ENCODE data around the gene OSBPL2. TPM values are rescaled to one million over a fixed set of nuclear protein-coding genes. Genes with fewer than 3 reads are reported as not detected.

OSBPL2 gene
- polyA plus RNA-seq, 1 experiment = 20.5 TPM

DNA sequence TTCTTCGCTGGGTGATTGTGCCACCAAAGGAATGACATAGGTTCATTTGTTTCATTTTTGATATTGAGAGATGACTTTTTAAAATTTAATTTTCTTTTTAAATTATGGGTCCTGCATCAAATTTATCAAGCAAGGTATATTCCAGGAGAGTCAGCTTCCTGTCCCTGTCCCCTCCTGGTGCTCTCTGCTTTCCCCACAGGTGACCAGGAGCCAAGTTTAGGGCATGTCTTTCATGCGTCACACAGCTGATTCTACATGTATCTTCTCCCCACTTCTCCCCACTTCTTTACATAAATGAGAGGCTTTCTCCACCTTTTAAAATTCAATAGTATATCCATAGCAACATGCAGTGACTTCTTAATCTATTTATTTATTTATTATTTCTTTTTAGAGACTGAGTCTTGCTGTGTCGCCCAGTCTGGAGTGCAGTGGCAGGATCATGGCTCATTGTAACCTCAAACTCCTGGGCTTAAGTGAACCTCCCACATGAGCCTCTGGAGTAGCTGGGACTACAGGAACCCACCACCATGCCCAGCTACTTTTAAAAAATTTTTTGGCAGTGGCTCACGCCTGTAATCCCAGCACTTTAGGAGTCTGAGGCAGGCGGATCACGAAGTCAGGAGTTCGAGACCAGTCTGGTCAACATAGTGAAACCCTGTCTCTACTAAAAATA, 30.0 kb downstream of the OSBPL2 start:
- TF ChIP-seq, protein P1, sequence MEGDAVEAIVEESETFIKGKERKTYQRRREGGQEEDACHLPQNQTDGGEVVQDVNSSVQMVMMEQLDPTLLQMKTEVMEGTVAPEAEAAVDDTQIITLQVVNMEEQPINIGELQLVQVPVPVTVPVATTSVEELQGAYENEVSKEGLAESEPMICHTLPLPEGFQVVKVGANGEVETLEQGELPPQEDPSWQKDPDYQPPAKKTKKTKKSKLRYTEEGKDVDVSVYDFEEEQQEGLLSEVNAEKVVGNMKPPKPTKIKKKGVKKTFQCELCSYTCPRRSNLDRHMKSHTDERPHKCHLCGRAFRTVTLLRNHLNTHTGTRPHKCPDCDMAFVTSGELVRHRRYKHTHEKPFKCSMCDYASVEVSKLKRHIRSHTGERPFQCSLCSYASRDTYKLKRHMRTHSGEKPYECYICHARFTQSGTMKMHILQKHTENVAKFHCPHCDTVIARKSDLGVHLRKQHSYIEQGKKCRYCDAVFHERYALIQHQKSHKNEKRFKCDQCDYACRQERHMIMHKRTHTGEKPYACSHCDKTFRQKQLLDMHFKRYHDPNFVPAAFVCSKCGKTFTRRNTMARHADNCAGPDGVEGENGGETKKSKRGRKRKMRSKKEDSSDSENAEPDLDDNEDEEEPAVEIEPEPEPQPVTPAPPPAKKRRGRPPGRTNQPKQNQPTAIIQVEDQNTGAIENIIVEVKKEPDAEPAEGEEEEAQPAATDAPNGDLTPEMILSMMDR (IDR thresholded peaks at IDR 0.05; ENCODE audit: insufficient read depth, low read depth, low read length) = no peak
- Histone ChIP-seq H3K4me3 (ENCODE audit: low read depth, low read length) (no peak overlapping the region), H3K36me3 (ENCODE audit: control insufficient read depth, insufficient read depth, low read length) (peaks cover 38% of the 10 kb centered on the region), H3K27me3 (ENCODE audit: control insufficient read depth, insufficient read depth, low read length) (no peaks in the 10 kb centered on the region)
- ChIA-PET CTCF (interaction anchor here (1.7 to 1.9 kb wide), 2 partner anchors 9 to 11 kb away, joined by 4 to 5 read pairs; no protein-coding TSS in a partner anchor), POLR2A (no interaction called here)
- DNase-seq (ENCODE audit: low read depth) = no peak

DNA sequence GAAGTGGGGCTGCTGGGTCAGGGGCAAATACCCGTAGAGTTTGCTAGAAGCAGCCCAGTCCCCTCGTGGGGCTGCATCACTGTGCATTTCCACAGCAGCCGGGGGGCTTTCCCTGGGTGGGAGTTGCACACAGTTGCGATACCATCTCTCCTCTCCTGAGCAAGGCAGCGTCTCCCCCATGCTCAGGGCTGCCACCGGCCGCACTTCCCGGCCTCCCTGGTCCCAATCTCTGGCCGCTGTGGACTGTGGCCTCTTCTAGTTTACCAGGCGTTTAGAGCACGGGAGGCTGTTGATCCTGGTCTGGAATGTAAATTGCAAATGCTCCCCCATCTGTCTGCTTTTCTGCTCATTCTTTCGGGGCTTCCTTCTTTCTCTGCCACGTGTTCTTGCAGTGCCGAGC, 31.1 kb downstream of the OSBPL2 start:
- no peak overlapping the region for H3K4me3 ChIP-seq (ENCODE audit: low read depth, low read length)
- no peak for DNase-seq (ENCODE audit: low read depth)
- ChIA-PET CTCF (interaction anchor here (1.9 kb wide), 1 partner anchor 10 kb away, joined by 4 read pairs; no protein-coding TSS in a partner anchor), POLR2A (no interaction called here)
- TF ChIP-seq, protein P1 (IDR thresholded peaks at IDR 0.05; ENCODE audit: insufficient read depth, low read depth, low read length) = no peak
- peaks cover 41% of the 10 kb centered on the region for H3K36me3 ChIP-seq (ENCODE audit: control insufficient read depth, insufficient read depth, low read length)
- H3K27me3 ChIP-seq (ENCODE audit: control insufficient read depth, insufficient read depth, low read length) = no peaks in the 10 kb centered on the region

DNA sequence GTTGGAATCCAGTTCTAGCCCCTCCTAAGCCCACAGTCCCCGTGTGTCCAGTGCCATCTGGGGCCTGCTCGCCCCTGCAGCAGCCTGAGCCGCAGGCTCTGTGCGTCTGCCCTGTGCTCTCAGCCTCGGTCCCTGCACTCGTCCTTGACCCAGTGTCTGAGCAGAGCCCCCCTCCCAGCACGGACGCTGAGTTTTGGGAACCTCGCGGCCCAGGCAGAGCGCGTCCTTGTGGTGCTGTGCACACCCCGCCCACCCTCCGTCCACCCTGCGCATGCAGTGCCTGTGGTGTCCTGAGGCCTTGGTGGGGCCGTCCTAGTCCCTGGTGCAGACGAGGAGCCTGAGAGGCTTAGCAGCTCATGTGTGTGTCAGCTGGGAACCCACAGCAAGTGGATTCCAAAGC, 31.6 kb downstream of the OSBPL2 start:
- TF ChIP-seq, protein P1 (IDR thresholded peaks at IDR 0.05; ENCODE audit: insufficient read depth, low read depth, low read length) = no peak
- ChIA-PET POLR2A (no interaction called here), CTCF (no interaction called here)
- DNase-seq (ENCODE audit: low read depth) = no peak
- Histone ChIP-seq H3K4me3 (ENCODE audit: low read depth, low read length) (no peak overlapping the region), H3K36me3 (ENCODE audit: control insufficient read depth, insufficient read depth, low read length) (peaks cover 40% of the 10 kb centered on the region), H3K27me3 (ENCODE audit: control insufficient read depth, insufficient read depth, low read length) (no peaks in the 10 kb centered on the region)

DNA sequence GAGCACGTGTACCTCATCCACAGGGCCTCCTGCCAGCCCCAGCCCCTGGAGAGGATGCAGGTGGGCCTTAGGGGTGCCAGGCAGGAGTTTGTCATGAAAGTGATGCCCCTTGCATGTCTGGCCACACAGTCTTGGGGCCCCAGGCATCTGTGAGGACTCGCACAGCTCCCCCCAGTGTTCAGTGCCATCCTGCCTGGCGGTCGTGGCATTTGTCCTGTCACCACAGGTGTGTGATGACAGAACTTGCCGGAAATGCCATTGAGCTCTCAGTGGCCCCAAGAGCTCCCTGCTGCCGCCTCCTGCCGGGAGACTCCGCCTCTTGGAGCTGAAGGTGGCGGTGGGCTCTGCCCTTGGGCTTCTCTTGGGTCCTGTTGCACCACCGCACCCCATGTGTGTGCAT, 33.9 kb downstream of the OSBPL2 start:
- ChIA-PET CTCF (interaction anchor here (1.3 kb wide), 1 partner anchor 9 kb away, joined by 3 read pairs; no protein-coding TSS in a partner anchor), POLR2A (no interaction called here)
- Histone ChIP-seq H3K36me3 (ENCODE audit: control insufficient read depth, insufficient read depth, low read length) (peaks cover 36% of the 10 kb centered on the region), H3K4me3 (ENCODE audit: low read depth, low read length) (no peak overlapping the region), H3K27me3 (ENCODE audit: control insufficient read depth, insufficient read depth, low read length) (no peaks in the 10 kb centered on the region)
- no peak for DNase-seq (ENCODE audit: low read depth)
- TF ChIP-seq, protein P1 (IDR thresholded peaks at IDR 0.05; ENCODE audit: insufficient read depth, low read depth, low read length) = no peak

DNA sequence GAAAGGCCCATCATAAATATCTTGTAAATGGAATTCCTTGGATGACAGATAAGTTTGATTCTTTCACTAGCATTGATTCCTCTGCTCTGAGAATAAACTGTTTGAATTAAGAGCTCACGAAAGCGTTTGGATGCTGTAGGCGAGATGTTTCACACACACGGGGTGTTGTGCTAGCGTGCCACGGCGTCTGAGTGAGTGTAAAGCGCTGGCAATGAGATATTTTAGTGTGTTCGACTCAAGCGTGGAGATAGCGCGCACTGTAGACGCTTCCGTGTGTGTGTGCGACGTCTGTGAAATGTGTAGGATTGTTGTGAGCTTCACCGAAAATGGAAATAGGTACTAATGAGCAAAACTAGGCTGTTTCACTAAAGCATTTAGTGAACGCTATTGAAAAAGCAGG, 35.1 kb downstream of the OSBPL2 start:
- TF ChIP-seq, protein P1 (IDR thresholded peaks at IDR 0.05; ENCODE audit: insufficient read depth, low read depth, low read length) = no peak

More for the DNA sequence above, 35.1 kb downstream of the OSBPL2 start:
- no peak for DNase-seq (ENCODE audit: low read depth)
- Histone ChIP-seq H3K27me3 (ENCODE audit: control insufficient read depth, insufficient read depth, low read length) (no peaks in the 10 kb centered on the region), H3K36me3 (ENCODE audit: control insufficient read depth, insufficient read depth, low read length) (peaks cover 38% of the 10 kb centered on the region), H3K4me3 (ENCODE audit: low read depth, low read length) (no peak overlapping the region)
- ChIA-PET POLR2A (no interaction called here), CTCF (interaction anchor here (1.1 kb wide), 1 partner anchor 109 kb away, joined by 3 read pairs; no protein-coding TSS in a partner anchor)
